ENCODE results near the gene KRT76.

- TF ChIP-seq CTCF (IDR thresholded peaks at IDR 0.05) = no peak
- TF ChIP-seq, protein P1, sequence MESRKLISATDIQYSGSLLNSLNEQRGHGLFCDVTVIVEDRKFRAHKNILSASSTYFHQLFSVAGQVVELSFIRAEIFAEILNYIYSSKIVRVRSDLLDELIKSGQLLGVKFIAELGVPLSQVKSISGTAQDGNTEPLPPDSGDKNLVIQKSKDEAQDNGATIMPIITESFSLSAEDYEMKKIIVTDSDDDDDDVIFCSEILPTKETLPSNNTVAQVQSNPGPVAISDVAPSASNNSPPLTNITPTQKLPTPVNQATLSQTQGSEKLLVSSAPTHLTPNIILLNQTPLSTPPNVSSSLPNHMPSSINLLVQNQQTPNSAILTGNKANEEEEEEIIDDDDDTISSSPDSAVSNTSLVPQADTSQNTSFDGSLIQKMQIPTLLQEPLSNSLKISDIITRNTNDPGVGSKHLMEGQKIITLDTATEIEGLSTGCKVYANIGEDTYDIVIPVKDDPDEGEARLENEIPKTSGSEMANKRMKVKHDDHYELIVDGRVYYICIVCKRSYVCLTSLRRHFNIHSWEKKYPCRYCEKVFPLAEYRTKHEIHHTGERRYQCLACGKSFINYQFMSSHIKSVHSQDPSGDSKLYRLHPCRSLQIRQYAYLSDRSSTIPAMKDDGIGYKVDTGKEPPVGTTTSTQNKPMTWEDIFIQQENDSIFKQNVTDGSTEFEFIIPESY (IDR thresholded peaks at IDR 0.05; ENCODE audit: borderline replicate concordance, low read depth) = no peak
- TF ChIP-seq, protein P2, sequence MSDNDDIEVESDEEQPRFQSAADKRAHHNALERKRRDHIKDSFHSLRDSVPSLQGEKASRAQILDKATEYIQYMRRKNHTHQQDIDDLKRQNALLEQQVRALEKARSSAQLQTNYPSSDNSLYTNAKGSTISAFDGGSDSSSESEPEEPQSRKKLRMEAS (IDR thresholded peaks at IDR 0.05; ENCODE audit: low read depth) = no peak
- no peak for TF ChIP-seq GABPA (IDR thresholded peaks at IDR 0.05; ENCODE audit: low read depth)
- no peak for TF ChIP-seq POLR2AphosphoS5 (IDR thresholded peaks at IDR 0.05; ENCODE audit: low read depth, low read length)
- no peak for TF ChIP-seq CHD2 (IDR thresholded peaks at IDR 0.05; ENCODE audit: low read length, partially characterized antibody)
- no peak for TF ChIP-seq JUND (IDR thresholded peaks at IDR 0.05)
- no peak for TF ChIP-seq TEAD4 (IDR thresholded peaks at IDR 0.05; ENCODE audit: borderline replicate concordance, insufficient read depth)
Measured at GRCh38 chr12:52741375-52742195, 35.6 kb downstream of the KRT76 start.

Measured in SK-N-SH (cell line).